Epithelial cell of proximal tubule (primary cell): ENCODE results near the gene VPS35L. TPM values are rescaled to one million over a fixed set of nuclear protein-coding genes. Genes with fewer than 3 reads are reported as not detected.

Experiments
- DNase-seq: peaks from one replicate; pipeline ENCODE4 v3.0.0-alpha.2; 2011; ENCODE audit warnings: low read depth
- H3K4me3 ChIP-seq: 2 replicates; pipeline ENCODE4 v1.5.1; 2011; ENCODE audit warnings: low read depth, mild to moderate bottlenecking, low read length
- total RNA-seq: library from RNA; depleted of rRNA; stranded (reverse); fragments of >200 nt; gene quantifications from 2 replicates; pipeline ENCODE4 v1.2.3, GENCODE V29; 2015
- TF ChIP-seq, protein P1 (sequence below): conservative IDR thresholded peaks from 2 replicates; pipeline ENCODE4 v1.5.1; 2012; ENCODE audit warnings: low read depth, mild to moderate bottlenecking, low read length

Gene VPS35L
- total RNA-seq, 1 donor from 2014 or later: 36.9 TPM

DNA sequence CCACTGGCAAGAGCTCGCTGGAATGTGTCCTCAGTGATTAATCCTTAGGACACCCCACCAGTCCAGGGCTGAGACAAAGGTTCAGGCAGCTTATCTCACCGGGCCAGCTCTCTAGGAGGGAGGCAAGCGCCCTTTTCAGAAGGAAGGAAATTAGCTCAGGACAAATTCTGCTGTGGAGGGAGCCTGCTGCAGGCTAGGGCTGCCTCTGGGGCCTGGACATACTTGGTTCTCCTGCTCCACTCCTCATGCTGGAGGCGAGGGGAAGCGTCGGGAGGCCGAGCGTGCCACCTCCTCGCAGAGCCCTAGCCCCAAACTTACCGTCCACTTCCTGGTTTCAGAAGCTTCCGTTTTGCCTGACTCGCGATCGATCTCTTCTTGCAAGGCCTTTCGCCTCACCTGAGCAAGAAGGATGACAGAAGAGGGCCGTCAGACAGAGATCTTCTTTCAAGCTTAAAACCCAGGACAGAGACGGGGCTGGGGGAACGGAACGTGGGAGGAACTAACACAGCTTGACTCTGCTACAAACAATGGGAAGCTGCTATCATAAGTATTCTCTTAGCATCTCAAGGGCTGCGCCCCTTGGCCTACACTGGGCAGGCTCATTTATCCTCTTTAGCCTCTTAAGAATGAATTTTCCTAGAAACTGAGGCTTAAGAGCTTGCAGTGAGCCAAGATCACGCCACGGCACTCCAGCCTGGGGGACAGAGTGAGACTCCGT, 154.8 kb downstream of the VPS35L start:
- no peak for DNase-seq
- no peak overlapping the region for H3K4me3 ChIP-seq
- TF ChIP-seq, protein P1, sequence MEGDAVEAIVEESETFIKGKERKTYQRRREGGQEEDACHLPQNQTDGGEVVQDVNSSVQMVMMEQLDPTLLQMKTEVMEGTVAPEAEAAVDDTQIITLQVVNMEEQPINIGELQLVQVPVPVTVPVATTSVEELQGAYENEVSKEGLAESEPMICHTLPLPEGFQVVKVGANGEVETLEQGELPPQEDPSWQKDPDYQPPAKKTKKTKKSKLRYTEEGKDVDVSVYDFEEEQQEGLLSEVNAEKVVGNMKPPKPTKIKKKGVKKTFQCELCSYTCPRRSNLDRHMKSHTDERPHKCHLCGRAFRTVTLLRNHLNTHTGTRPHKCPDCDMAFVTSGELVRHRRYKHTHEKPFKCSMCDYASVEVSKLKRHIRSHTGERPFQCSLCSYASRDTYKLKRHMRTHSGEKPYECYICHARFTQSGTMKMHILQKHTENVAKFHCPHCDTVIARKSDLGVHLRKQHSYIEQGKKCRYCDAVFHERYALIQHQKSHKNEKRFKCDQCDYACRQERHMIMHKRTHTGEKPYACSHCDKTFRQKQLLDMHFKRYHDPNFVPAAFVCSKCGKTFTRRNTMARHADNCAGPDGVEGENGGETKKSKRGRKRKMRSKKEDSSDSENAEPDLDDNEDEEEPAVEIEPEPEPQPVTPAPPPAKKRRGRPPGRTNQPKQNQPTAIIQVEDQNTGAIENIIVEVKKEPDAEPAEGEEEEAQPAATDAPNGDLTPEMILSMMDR: no peak

DNA sequence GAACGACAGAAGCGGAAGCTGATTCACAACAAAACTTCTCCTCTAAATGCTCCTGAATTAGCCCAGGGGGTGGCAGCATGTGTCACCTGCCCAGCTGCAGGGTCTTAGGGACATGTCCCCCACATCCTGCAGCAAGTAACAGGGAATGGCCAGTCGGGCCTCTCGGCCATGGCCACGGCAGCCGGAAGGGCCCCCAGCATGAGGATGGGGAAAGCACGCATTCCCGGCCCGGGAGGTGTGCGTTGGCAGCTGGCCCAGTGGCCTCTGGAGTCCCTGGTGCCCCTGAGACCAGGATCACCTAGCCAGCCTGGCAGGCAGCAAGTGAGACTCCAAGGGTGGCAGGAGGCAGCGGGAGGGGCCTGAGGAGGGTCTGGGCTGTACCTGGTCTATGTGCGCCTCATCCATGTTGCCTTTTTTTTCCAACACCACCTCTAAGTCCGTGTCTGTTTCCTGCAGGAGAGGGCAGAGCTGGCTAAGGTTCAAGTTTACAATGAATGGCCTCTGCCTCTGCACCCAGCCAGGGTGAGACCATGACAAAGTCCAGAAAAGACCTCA, 155.6 kb downstream of the VPS35L start:
- no peak for DNase-seq
- H3K4me3 ChIP-seq: no peak overlapping the region
- TF ChIP-seq, protein P1: no peak

DNA sequence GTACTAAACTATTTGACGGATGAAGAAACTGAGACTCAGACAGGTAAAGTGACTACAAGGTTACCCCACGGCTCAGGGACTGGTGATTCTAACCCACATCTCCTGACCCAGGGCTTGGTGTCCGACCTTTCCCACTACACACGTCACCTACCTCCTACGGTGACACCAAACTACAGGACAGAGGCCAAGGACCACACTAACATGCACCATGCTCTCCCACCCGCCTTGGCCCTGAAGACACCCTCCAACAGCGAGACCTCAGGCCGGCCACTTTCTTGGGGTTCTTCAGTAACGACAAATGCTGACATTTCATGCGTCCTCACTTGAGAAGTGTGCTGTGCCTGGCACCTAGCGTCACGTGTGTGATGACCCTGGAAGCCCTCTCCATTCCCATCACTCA, 156.1 kb downstream of the VPS35L start:
- H3K4me3 ChIP-seq: no peak overlapping the region
- TF ChIP-seq, protein P1: no peak
- DNase-seq: no peak

DNA sequence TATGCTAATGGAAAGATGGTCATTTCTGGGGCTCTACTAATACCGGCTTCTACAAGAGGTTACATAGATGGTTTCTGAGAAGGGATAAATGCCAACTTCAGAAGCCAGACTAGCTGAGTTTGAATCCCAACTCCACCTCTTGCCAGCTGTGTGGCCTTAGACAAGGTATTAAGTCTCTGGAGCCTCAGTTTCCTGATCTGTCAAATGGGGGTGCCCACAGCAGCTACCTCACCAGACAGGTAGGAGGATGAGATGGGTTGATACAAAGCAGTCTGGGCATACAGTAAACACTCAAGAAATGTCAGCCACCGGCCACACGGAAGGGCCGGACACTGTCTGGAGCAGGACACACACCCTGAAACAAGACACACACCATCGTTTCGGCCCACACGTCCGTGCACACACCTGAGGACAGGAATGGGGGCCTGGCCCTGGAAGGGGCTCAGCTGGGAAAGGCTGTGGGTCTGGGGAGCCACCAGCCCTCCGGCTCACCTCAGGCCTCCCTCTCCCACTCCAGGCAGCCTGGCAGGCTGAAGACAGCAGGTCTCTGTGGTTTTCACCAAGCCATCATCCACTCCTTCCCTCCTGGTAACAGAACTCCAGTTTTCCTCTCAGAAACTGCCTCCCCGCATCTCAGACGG, 157.0 kb downstream of the VPS35L start:
- H3K4me3 ChIP-seq: no peak overlapping the region
- DNase-seq: no peak
- TF ChIP-seq, protein P1: no peak

DNA sequence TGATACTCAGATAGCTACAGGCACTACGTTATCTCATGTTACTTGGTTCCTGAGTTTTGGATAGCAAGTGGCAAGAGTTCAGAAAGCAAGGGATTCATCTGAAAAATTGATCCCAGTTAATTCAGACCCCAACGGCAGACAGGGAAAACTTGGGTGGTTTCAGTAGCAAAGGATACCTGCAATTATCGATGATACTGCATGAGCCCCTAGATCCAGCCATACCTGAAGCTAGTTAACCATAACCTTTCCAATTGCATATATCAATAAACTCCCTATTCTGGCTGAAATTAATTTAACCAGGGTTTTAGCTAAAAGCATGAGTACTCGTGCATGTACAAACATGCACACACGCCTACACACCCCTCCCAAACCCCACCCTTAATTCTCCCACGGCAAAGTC, 158.2 kb downstream of the VPS35L start:
- H3K4me3 ChIP-seq: no peak overlapping the region
- DNase-seq: no peak
- TF ChIP-seq, protein P1: no peak

DNA sequence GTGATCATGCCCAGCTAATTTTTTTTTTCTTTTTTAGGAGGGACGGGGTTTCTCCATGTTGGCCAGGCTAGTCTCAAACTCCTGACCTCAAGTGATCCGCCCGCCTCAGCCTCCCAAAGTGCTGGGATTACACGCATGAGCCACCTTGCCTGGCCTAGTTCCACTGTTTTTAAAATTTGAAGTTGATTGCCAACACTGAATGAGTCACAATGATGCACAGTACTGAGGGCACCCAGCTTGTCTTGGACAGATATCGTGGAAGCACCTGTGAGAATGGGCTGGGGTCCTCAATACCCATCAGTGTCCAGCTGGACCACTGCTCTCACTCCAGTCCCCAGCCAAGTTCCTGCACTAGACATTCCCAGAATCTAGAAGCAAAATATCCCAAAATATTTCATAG, 160.1 kb downstream of the VPS35L start:
- no peak overlapping the region for H3K4me3 ChIP-seq
- DNase-seq: no peak
- TF ChIP-seq, protein P1: no peak
